ENCODE measurements around the gene UPK1A.

DNA sequence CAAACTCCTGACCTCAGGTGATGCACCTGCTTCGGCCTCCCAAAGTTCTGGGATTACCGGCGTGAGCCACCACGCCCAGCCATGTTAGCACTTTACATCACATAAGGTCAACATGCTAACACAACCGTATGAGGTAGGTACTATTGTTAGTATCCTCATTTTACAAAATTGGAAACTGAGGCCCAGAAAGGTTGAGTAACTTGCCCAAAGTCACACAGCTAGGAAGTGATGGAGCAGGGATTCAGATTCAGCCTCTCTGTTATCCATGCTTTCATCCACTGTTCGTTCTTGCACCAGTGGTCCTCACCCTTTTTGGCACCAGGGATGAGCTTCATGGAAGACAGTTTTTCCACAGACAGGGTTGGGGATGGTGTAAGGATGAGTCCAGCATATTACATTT lies 9.6 kb upstream of the UPK1A start:
- no peak for TF ChIP-seq EZH2phosphoT487 (IDR thresholded peaks at IDR 0.05; ENCODE audit: borderline replicate concordance)
- no peak for TF ChIP-seq CTCF (IDR thresholded peaks at IDR 0.05 in 2 of 3, conservative IDR thresholded peaks at IDR 0.05 in 1 of 3; ENCODE audit: borderline replicate concordance in 1 of 3, insufficient read depth in 1 of 3, low read depth in 2 of 3, low read length in 2 of 3)
- TF ChIP-seq POLR2A (IDR thresholded peaks at IDR 0.05; ENCODE audit: borderline replicate concordance, extremely low read depth, insufficient read depth, insufficient read length), result no peak
- TF ChIP-seq, protein P1, sequence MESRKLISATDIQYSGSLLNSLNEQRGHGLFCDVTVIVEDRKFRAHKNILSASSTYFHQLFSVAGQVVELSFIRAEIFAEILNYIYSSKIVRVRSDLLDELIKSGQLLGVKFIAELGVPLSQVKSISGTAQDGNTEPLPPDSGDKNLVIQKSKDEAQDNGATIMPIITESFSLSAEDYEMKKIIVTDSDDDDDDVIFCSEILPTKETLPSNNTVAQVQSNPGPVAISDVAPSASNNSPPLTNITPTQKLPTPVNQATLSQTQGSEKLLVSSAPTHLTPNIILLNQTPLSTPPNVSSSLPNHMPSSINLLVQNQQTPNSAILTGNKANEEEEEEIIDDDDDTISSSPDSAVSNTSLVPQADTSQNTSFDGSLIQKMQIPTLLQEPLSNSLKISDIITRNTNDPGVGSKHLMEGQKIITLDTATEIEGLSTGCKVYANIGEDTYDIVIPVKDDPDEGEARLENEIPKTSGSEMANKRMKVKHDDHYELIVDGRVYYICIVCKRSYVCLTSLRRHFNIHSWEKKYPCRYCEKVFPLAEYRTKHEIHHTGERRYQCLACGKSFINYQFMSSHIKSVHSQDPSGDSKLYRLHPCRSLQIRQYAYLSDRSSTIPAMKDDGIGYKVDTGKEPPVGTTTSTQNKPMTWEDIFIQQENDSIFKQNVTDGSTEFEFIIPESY (IDR thresholded peaks at IDR 0.05; ENCODE audit: extremely low read depth, insufficient replicate concordance, low read length), result no peak
- no peak for TF ChIP-seq RAD21 (IDR thresholded peaks at IDR 0.05; ENCODE audit: low read depth)
- TF ChIP-seq, protein P2, sequence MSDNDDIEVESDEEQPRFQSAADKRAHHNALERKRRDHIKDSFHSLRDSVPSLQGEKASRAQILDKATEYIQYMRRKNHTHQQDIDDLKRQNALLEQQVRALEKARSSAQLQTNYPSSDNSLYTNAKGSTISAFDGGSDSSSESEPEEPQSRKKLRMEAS (IDR thresholded peaks at IDR 0.05), result no peak
- TF ChIP-seq EZH2 (IDR thresholded peaks at IDR 0.05), result no peak
- TF ChIP-seq EGR1 (IDR thresholded peaks at IDR 0.05; ENCODE audit: low read depth), result no peak

Measured in HCT116 (cell line).